ENCODE measurements around the gene VWA5B1.

GRCh38 chr1:20367626-20368025 is 77.0 kb downstream of the VWA5B1 start:
- TF ChIP-seq POU2F2 (IDR thresholded peaks at IDR 0.05; ENCODE audit: low read depth, low read length) (no peak), POLR2A (IDR thresholded peaks at IDR 0.05; ENCODE audit: low read depth, low read length) (no peak), TAF1 (IDR thresholded peaks at IDR 0.05; ENCODE audit: low read depth, low read length) (no peak), POLR2AphosphoS5 (IDR thresholded peaks at IDR 0.05; ENCODE audit: low read depth, low read length) (no peak), SPI1 (IDR thresholded peaks at IDR 0.05; ENCODE audit: low read depth, low read length) (no peak)
